HG03039 (cell line): ENCODE measurements around the gene HDAC4.

Experiments
- ATAC-seq: cut with Tn5 transposase; IDR thresholded peaks from one replicate; pipeline ENCODE4 v1.9.1; 2021; ENCODE audit warnings: mild to moderate bottlenecking, moderate library complexity; ENCODE audit not compliant: unreplicated experiment

The HDAC4 gene

GRCh38 chr2:239244625-239245024, 156.2 kb downstream of the HDAC4 start:
- ATAC-seq: no peak

- ATAC-seq: no peak
Observed at GRCh38 chr2:239241431-239241960, 159.3 kb downstream of the HDAC4 start.

- no peak for ATAC-seq
Observed at GRCh38 chr2:239240414-239240881, 160.4 kb downstream of the HDAC4 start.

GRCh38 chr2:239239607-239240413, 161.0 kb downstream of the HDAC4 start:
- ATAC-seq: no peak

GRCh38 chr2:239238839-239239606, 161.8 kb downstream of the HDAC4 start:
- ATAC-seq: no peak

GRCh38 chr2:239238381-239238780, 162.4 kb downstream of the HDAC4 start:
- ATAC-seq: no peak

GRCh38 chr2:239236808-239237205, 164.0 kb downstream of the HDAC4 start:
- ATAC-seq: no peak

GRCh38 chr2:239236043-239236807, 164.6 kb downstream of the HDAC4 start:
- no peak for ATAC-seq

GRCh38 chr2:239235311-239235710, 165.5 kb downstream of the HDAC4 start:
- ATAC-seq: no peak

GRCh38 chr2:239234191-239235175, 166.3 kb downstream of the HDAC4 start:
- no peak for ATAC-seq

- no peak for ATAC-seq
Observed at GRCh38 chr2:239233576-239233975, 167.2 kb downstream of the HDAC4 start.

- no peak for ATAC-seq
Observed at GRCh38 chr2:239232195-239232578, 168.6 kb downstream of the HDAC4 start.

GRCh38 chr2:239231231-239232194, 169.3 kb downstream of the HDAC4 start:
- no peak for ATAC-seq

- no peak for ATAC-seq
Observed at GRCh38 chr2:239230318-239231052, 170.3 kb downstream of the HDAC4 start.

GRCh38 chr2:239229545-239230279, 171.1 kb downstream of the HDAC4 start:
- no peak for ATAC-seq

- ATAC-seq: no peak
Observed at GRCh38 chr2:239227661-239228371, 173.0 kb downstream of the HDAC4 start.
